Mammary epithelial cell (primary cell): ENCODE data around the gene SEC23A.

Experiments
- CTCF ChIP-seq, 2 donors: IDR thresholded peaks in 1 of 2; conservative IDR thresholded peaks in 1 of 2; 2 replicates each; pipeline ENCODE4 v1.5.1; 2011 to 2012; ENCODE audit warnings: inconsistent platforms in 2 of 2, low read length in 2 of 2, mild to moderate bottlenecking in 2 of 2, control low read depth in 1 of 2, low read depth in 1 of 2; ENCODE audit not compliant: insufficient read depth in 1 of 2; ENCODE audit errors: extremely low read depth in 1 of 2
- EZH2 ChIP-seq: IDR thresholded peaks from 2 replicates; pipeline ENCODE4 v1.6.1; 2012; ENCODE audit warnings: low read length, inconsistent platforms, borderline replicate concordance

DNA sequence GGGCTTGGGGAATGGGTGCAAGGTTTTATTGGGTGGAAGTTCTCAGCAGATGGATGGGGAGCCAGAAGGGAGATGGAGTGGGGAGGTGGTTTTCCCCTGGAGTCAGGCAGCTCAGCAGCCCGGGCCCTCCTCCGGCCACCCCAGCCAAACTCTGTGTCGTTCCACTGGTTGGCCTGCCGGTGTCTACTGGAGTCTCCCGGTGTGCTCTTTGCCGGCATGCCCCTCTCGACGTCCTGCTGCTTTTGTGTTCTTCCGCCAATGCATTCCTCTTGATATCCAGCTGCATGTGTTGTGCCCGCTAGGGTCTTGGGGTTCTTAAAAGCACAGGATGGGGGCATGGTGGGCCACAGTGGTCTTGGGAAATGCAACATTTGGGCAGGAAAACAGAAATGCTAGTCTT, 72.8 kb downstream of the SEC23A start:
- TF ChIP-seq CTCF (conservative IDR thresholded peaks at IDR 0.05 in 1 of 2, IDR thresholded peaks at IDR 0.05 in 1 of 2; ENCODE audit: extremely low read depth in 1 of 2, insufficient read depth in 1 of 2, low read depth in 1 of 2, low read length in 2 of 2) (no peak), EZH2 (no peak)
